HT1080 (cell line): ENCODE data around the gene PPP2R5A. TPM values are rescaled to one million over a fixed set of nuclear protein-coding genes. Genes with fewer than 3 reads are reported as not detected.
"Not testable (repeated sequence)": the region's sequence is repeated elsewhere in the genome, so short reads cannot be mapped to it uniquely, and the experiment has no call there.

Source experiments
- DNase-seq: peaks from one replicate; pipeline ENCODE4 v3.0.0-alpha.2; 2015; ENCODE audit warnings: low read depth
- total RNA-seq: library from RNA; depleted of rRNA; stranded (reverse); fragments of >200 nt; shearing (Covaris generic); gene quantifications from 2 replicates; pipeline ENCODE4 v1.2.3, GENCODE V29; 2014

Gene PPP2R5A
- total RNA-seq, 1 experiment from 2014 or later: 11.3 TPM

GRCh38 chr1:212354464-212354863, 69.3 kb downstream of the PPP2R5A start:
- no peak for DNase-seq

GRCh38 chr1:212355230-212355969, 70.2 kb downstream of the PPP2R5A start:
- no peak for DNase-seq

GRCh38 chr1:212359794-212360479, 74.7 kb downstream of the PPP2R5A start:
- DNase-seq: no peak

- no peak for DNase-seq
These were observed 79.8 kb downstream of the PPP2R5A start for GRCh38 chr1:212364985-212365384.

- DNase-seq: peak; percentile 2
These were observed 81.7 kb downstream of the PPP2R5A start for GRCh38 chr1:212366901-212367300.

GRCh38 chr1:212367474-212368072, 82.4 kb downstream of the PPP2R5A start:
- DNase-seq: no peak

- peak; percentile 52 for DNase-seq
These were observed 82.9 kb downstream of the PPP2R5A start for GRCh38 chr1:212368073-212368484.

GRCh38 chr1:212375986-212376385, 90.8 kb downstream of the PPP2R5A start:
- DNase-seq: no peak

GRCh38 chr1:212377644-212378043, 92.4 kb downstream of the PPP2R5A start:
- DNase-seq: no peak

- DNase-seq: no peak
These were observed 94.2 kb downstream of the PPP2R5A start for GRCh38 chr1:212379366-212379765.

- no peak for DNase-seq
These were observed 96.3 kb downstream of the PPP2R5A start for GRCh38 chr1:212381397-212382035.

GRCh38 chr1:212386029-212386428, 100.8 kb downstream of the PPP2R5A start:
- DNase-seq: no peak

GRCh38 chr1:212388985-212389716, 103.9 kb downstream of the PPP2R5A start:
- DNase-seq: no peak

- DNase-seq: not testable (repeated sequence)
These were observed 110.6 kb downstream of the PPP2R5A start for GRCh38 chr1:212395678-212396437.

- no peak for DNase-seq
These were observed 111.4 kb downstream of the PPP2R5A start for GRCh38 chr1:212396638-212397037.

GRCh38 chr1:212397171-212397570, 112.0 kb downstream of the PPP2R5A start:
- DNase-seq: no peak

- DNase-seq: no peak
These were observed 115.8 kb downstream of the PPP2R5A start for GRCh38 chr1:212401042-212401441.

GRCh38 chr1:212401838-212402582, 116.8 kb downstream of the PPP2R5A start:
- peak; percentile 25 for DNase-seq

- DNase-seq: no peak
These were observed 117.6 kb downstream of the PPP2R5A start for GRCh38 chr1:212402666-212403321.
